OCI-LY3 (cell line): ENCODE measurements around the gene DNAH14.
"Not testable (repeated sequence)": the region's sequence is repeated elsewhere in the genome, so short reads cannot be mapped to it uniquely, and the experiment has no call there.

Experiments
- H2AFZ ChIP-seq: fragments of 200-600, 300-600 bp; shearing (Covaris generic); 2 replicates; pipeline ENCODE4 v1.6.0; 2014; ENCODE audit warnings: antibody characterized with exemption, low read depth, low read length
- H3K27ac ChIP-seq: fragments of 200-600, 300-600 bp; sonication (generic); 2 replicates; pipeline ENCODE4 v1.5.1; 2014; ENCODE audit warnings: mild to moderate bottlenecking, low read length, moderate library complexity, mixed read lengths
- H3K27me3 ChIP-seq: fragments of 200-600, 300-600 bp; sonication (generic); 2 replicates; pipeline ENCODE4 v1.6.1; 2014; ENCODE audit warnings: low read depth, low read length, mixed read lengths
- H3K36me3 ChIP-seq: fragments of 200-600, 300-600 bp; sonication (generic); replicated peaks from 2 replicates; pipeline ENCODE3; 2014; ENCODE audit warnings: low read depth, low read length, mixed read lengths
- H3K4me1 ChIP-seq: fragments of 300-600, 200-600 bp; sonication (generic); 2 replicates; pipeline ENCODE4 v1.6.1; 2014; ENCODE audit warnings: low read length, mixed read lengths
- H3K4me2 ChIP-seq: fragments of 200-600, 300-600 bp; sonication (generic); 2 replicates; pipeline ENCODE4 v1.6.1; 2014; ENCODE audit warnings: low read length, mixed read lengths
- H3K4me3 ChIP-seq: fragments of 300-600, 200-600 bp; sonication (generic); 2 replicates; pipeline ENCODE4 v1.5.1; 2014; ENCODE audit warnings: antibody characterized with exemption, mild to moderate bottlenecking, low read length, moderate library complexity
- H3K79me2 ChIP-seq: fragments of 300-600, 200-600 bp; shearing (Covaris generic); 2 replicates; pipeline ENCODE4 v1.6.1; 2014; ENCODE audit warnings: mild to moderate bottlenecking, low read length, mixed read lengths
- H3K9ac ChIP-seq: fragments of 300-600, 200-600 bp; shearing (Covaris generic); 2 replicates; pipeline ENCODE4 v1.6.0; 2014; ENCODE audit warnings: mild to moderate bottlenecking, low read length, moderate library complexity
- H3K9me3 ChIP-seq: fragments of 200-600, 300-600 bp; shearing (Covaris generic); 2 replicates; pipeline ENCODE4 v1.6.1; 2014; ENCODE audit warnings: low read length, mixed read lengths; ENCODE audit not compliant: insufficient read depth
- H4K20me1 ChIP-seq: fragments of 200-600, 300-600 bp; sonication (generic); 2 replicates; pipeline ENCODE4 v1.6.1; 2016; ENCODE audit warnings: low read length, mixed read lengths; ENCODE audit not compliant: insufficient read depth
- EZH2phosphoT487 ChIP-seq: fragments of 200-600 bp; shearing (Covaris generic); IDR thresholded peaks from 2 replicates; pipeline ENCODE4 v1.6.1; 2018; ENCODE audit warnings: antibody characterized with exemption, mixed run types, low read depth
- TF ChIP-seq, protein P1 (sequence below): fragments of 200-600, 300-600 bp; sonication (generic); IDR thresholded peaks from 2 replicates; pipeline ENCODE4 v1.5.1; 2014; ENCODE audit warnings: antibody characterized with exemption, low read length, low read depth

Gene DNAH14

DNA sequence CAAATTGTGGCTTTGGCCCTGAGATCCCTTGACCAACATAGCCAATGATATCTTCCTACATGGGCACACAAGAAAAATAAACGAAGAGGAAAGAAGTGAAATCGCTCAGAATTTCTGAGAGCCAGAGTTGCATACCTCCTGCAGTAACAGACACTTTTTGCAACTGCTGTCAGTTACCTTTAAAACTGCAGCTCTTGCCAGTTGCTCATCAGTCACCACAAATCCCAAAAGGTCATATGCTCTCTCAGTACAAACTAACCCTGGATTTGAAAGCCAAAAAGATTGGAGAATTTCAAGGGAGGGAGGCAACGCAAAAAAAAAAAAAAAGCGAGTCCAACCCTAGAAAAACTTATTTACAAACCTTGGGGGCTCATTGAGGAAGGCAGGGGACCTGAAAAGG is 47.2 kb upstream of the DNAH14 start:
- Histone ChIP-seq H3K79me2 (no peaks in the 10 kb centered on the region), H3K4me2 (no peak overlapping the region), H2AFZ (no peak overlapping the region), H3K9me3 (0 out of 2 replicates have a peak, but pooled peaks cover 6% of the 10 kb centered on the region), H3K27me3 (peaks cover 19% of the 10 kb centered on the region), H3K4me1 (peaks cover 18% of the 10 kb centered on the region), H4K20me1 (no peaks in the 10 kb centered on the region), H3K4me3 (no peak overlapping the region), H3K9ac (no peak overlapping the region), H3K27ac (no peak overlapping the region), H3K36me3 (no peaks in the 10 kb centered on the region)
- TF ChIP-seq, protein P1, sequence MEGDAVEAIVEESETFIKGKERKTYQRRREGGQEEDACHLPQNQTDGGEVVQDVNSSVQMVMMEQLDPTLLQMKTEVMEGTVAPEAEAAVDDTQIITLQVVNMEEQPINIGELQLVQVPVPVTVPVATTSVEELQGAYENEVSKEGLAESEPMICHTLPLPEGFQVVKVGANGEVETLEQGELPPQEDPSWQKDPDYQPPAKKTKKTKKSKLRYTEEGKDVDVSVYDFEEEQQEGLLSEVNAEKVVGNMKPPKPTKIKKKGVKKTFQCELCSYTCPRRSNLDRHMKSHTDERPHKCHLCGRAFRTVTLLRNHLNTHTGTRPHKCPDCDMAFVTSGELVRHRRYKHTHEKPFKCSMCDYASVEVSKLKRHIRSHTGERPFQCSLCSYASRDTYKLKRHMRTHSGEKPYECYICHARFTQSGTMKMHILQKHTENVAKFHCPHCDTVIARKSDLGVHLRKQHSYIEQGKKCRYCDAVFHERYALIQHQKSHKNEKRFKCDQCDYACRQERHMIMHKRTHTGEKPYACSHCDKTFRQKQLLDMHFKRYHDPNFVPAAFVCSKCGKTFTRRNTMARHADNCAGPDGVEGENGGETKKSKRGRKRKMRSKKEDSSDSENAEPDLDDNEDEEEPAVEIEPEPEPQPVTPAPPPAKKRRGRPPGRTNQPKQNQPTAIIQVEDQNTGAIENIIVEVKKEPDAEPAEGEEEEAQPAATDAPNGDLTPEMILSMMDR, result no peak
- TF ChIP-seq EZH2phosphoT487, result no peak

DNA sequence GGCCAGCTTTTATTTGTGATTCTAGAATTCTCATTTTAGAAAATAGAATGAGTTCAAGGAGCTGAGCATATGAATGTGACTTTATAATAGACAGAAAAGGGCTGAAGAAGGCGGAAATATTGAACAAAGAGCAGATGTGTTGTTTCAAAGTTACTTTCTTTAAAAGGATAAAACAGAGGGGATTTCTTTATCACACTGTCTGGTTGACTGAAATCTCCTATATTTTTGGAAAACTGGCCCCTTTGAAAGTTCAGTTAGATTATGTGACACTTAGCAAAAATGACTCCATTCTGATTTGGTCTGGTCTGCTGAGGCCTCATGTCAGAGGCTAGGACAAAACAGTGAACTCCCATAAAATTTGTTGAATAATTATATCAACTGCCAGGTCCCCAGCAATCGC is 46.4 kb upstream of the DNAH14 start:
- Histone ChIP-seq H3K27ac (no peak overlapping the region), H3K4me3 (no peak overlapping the region), H4K20me1 (no peaks in the 10 kb centered on the region), H2AFZ (no peak overlapping the region), H3K9ac (no peak overlapping the region), H3K79me2 (no peaks in the 10 kb centered on the region), H3K36me3 (no peaks in the 10 kb centered on the region), H3K4me1 (peaks cover 18% of the 10 kb centered on the region), H3K9me3 (0 out of 2 replicates have a peak, but pooled peaks cover 6% of the 10 kb centered on the region), H3K27me3 (peaks cover 14% of the 10 kb centered on the region), H3K4me2 (no peak overlapping the region)
- no peak for TF ChIP-seq EZH2phosphoT487
- TF ChIP-seq, protein P1, result no peak

DNA sequence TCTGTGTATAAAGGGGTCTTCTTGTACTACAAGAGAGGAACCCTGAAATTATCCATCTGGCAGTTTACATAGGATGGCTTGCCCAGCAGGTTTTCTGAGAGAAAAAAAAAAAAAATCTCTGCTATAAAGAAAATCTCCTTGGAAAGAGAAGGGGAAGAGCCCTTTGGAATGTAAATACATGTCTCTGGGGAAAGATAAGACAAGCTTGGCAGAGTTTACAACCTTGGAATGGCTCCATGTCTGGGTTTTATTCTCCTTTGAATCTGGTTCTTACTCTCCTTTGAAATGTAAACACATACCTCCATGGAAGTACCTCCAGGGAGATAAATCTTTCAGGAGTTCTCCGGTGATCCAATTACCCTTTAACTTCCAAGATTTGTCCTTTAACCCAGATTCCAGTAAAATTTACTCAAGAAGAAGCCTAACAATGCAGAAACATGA is 45.1 kb upstream of the DNAH14 start:
- Histone ChIP-seq H3K4me2 (no peak overlapping the region), H3K9me3 (0 out of 2 replicates have a peak, but pooled peaks cover 6% of the 10 kb centered on the region), H3K27me3 (peaks cover 8% of the 10 kb centered on the region), H3K9ac (no peak overlapping the region), H3K4me3 (no peak overlapping the region), H3K79me2 (no peaks in the 10 kb centered on the region), H2AFZ (no peak overlapping the region), H3K4me1 (peaks cover 7% of the 10 kb centered on the region), H4K20me1 (no peaks in the 10 kb centered on the region), H3K36me3 (no peaks in the 10 kb centered on the region), H3K27ac (no peak overlapping the region)
- no peak for TF ChIP-seq EZH2phosphoT487
- TF ChIP-seq, protein P1, result no peak

DNA sequence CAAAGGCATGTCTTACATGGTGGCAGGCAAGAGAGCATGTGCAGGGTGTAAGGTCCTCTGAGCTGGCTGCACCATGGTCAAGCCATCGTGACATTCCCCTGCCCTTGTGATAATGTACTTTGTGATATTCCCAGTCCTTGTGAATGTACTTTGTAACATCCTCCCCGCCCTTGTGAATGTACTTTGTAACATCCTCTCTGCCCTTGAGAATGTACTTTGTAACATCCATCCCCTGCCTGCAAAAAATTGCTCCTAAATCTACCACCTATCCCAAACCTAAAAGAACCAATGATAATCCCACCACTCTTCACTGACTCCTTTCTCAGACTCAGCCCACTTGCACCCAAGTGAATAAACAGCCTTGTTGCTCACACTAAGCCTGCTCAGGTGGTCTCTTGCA is 44.1 kb upstream of the DNAH14 start:
- not testable (repeated sequence) for H3K4me2 ChIP-seq, H3K27ac ChIP-seq

DNA sequence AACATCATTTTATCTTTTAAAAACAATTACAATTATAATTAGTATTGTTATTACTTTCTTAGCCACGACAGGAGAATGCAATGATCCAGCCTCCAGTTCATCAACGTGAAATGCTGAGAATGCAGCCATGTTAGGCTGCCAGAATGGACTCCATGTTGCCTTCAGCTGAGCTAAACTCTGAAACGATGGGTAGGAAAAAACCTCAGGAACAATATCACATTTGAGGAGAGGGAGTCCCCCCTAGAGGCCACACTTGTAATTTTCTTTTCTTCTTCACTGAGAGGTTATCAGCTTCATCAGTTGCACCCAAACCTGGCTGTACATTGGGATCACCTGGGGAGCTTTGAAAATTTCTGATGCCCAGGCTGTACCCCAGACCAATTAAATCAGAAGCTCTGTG is 34.6 kb upstream of the DNAH14 start:
- H3K4me1 ChIP-seq, result peaks cover 8% of the 10 kb centered on the region; the same call in 1 of the 2 replicates
- H3K27me3 ChIP-seq, result peaks cover 5% of the 10 kb centered on the region; the same call in 1 of the 2 replicates
- H2AFZ ChIP-seq, result no peak overlapping the region
- H3K36me3 ChIP-seq, result no peaks in the 10 kb centered on the region
- no peak overlapping the region for H3K9ac ChIP-seq
- H3K4me3 ChIP-seq, result no peak overlapping the region
- TF ChIP-seq, protein P1, result peak; percentile 47
- no peak for TF ChIP-seq EZH2phosphoT487
- no peaks in the 10 kb centered on the region for H3K79me2 ChIP-seq
- H4K20me1 ChIP-seq, result no peaks in the 10 kb centered on the region
- no peak overlapping the region for H3K4me2 ChIP-seq
- H3K27ac ChIP-seq, result no peak overlapping the region
- H3K9me3 ChIP-seq, result no peaks in the 10 kb centered on the region

More for the DNA sequence above, 44.1 kb upstream of the DNAH14 start:
- H3K9ac ChIP-seq, H3K36me3 ChIP-seq, H3K4me1 ChIP-seq, H3K79me2 ChIP-seq, H3K4me3 ChIP-seq, H2AFZ ChIP-seq, H3K27me3 ChIP-seq, H3K9me3 ChIP-seq, H4K20me1 ChIP-seq: not testable (repeated sequence)
